T-helper 22 cell (primary cell): ENCODE results near the gene FANCI.
A peak's percentile ranks its signal among the peaks of the same experiment; 100 is the strongest.

ENCODE experiments used
- DNase-seq: peaks from one replicate; pipeline ENCODE4 v3.0.0-alpha.2; 2020; ENCODE audit warnings: low read depth

The FANCI gene

GRCh38 chr15:89243691-89244573, at the start of gene FANCI:
TSS of gene FANCI (plus strand) at chr15:89243979. CDS start at chr15:89247648, 3,669 bp downstream.
- DNase-seq = peak; percentile 87

- no peak for DNase-seq
Observed at GRCh38 chr15:89194608-89195007, 49.2 kb upstream of the FANCI start.

- DNase-seq = no peak
Observed at GRCh38 chr15:89195836-89196235, 47.9 kb upstream of the FANCI start.

GRCh38 chr15:89196241-89196640, 47.5 kb upstream of the FANCI start:
- DNase-seq = no peak

DNA sequence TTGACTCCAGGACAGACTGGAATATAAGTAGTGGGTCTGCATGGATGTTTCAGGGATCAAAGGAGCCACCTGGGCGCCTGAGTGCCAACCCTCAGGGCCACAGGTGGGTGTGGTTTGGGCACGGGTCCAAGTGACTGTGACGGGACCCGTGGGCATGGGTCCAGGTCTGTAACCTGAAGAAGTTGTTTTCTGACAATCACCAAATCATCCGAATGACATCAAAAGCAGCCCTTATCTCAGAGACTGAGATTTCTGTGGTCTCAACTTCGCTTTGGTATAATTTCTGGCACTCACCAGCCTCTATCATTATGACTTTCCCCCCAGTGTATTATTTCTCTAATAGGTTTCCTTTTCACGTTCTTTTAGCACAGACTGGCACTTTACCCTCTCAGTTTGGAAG, 46.8 kb upstream of the FANCI start:
- no peak for DNase-seq

DNA sequence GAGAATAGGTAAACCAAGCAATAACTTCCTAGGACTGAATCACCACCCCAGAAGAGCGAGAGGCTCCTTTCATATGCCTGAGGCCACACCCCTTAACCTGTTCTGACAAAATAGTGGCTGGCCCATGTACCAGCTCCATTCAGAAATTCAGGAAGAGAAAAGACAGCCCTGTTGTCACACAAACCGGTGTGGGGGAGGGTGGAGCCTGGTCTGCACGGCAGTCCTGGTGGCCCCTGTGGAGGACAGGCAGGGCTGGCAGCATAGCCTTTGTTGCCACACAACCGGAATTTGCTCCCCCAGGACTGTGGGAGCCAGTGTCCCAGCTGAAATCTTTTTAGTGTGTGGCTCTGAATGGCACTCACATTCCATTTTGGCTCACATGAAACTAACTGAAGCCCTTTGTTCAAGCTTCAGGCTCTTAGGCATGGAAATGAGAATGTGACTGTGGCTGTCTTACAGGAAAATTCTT, 46.2 kb upstream of the FANCI start:
- DNase-seq = no peak

DNA sequence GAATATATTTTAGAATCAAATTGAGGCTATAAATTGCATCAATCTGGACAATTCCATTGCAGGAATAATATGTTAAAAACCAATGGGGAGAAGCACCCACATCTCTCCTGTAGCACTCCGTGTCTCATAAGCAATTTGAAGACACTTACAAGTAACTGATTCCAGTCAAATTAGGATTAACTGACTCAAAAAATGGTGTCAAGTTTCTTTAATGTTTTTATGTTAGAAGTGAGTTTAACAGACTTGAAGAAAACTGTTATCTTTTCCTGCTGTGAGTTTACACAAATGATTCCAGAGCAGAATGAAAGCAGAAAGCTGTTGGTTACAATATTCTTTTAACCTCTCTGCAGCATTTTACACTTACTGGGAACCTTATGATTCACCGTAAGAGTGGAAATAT, 45.6 kb upstream of the FANCI start:
- DNase-seq = no peak

- DNase-seq = no peak
Observed at GRCh38 chr15:89198934-89199333, 44.8 kb upstream of the FANCI start.

DNA sequence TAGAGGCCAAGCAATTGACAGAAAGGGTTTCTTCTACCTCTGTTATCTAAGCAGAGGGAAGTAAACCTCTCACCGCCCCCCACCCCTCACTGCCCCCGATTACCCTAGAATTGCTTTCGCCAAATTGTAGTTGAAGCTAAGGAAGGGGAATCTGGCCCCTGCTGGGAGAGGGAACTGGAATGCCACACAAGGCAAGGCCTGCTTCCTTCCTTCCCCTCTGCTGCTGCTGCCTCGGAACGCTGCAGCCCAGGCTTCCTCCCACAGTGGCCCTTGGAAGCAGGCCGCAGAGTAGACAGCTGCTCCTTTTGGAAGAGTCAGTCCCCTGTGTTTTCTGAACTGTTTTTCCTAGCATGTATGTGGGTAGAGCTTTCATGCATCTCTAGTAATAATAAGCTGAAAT, 44.0 kb upstream of the FANCI start:
- no peak for DNase-seq

DNA sequence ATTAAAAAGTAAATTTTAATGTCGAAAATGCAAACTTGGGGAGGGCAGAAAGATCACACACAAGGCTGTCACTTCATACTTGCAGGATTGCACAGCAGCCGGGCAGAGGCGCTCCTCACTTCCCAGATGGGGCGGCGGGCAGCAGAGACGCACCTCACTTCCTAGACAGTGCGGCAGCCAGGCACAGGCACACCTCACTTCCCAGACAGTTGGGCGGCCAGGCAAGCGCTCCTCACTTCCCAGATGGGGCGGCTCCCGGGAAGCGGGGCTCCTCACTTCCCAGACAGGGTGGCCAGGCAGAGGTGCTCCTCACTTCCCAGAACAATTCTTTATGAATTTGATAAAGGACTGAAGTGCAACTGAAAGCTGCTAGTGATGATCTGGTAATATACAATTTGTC, 43.6 kb upstream of the FANCI start:
- no peak for DNase-seq

DNA sequence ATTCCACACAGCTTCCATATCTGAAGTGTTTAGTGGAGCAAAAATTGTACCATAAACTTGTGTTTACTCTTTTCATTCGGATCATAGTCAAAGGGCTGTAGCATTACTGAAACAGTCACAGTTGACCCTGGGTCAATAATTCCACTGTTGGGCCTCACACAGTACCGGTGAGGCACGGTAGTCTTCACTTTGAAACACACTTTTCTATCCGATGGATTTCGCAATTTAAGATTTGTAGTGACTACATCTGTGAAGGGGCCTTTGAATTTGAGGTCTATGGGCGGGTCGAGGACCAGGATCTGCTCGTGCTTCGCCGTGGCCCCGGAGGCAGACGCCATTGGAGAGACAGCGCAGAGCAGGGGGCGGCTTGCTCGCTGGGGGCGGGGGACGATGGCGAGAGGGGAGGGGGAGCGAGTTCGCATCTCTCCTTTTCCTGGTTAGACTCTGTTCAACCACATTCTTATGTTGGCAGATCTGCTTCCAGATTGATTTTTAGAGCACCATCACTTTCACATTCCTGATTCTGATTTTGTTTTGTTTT, 42.2 kb upstream of the FANCI start:
- no peak for DNase-seq

GRCh38 chr15:89203705-89204273, 40.0 kb upstream of the FANCI start:
- no peak for DNase-seq

- no peak for DNase-seq
Observed at GRCh38 chr15:89205991-89206585, 37.7 kb upstream of the FANCI start.

GRCh38 chr15:89206908-89207331, 36.9 kb upstream of the FANCI start:
- peak; percentile 36 for DNase-seq

DNA sequence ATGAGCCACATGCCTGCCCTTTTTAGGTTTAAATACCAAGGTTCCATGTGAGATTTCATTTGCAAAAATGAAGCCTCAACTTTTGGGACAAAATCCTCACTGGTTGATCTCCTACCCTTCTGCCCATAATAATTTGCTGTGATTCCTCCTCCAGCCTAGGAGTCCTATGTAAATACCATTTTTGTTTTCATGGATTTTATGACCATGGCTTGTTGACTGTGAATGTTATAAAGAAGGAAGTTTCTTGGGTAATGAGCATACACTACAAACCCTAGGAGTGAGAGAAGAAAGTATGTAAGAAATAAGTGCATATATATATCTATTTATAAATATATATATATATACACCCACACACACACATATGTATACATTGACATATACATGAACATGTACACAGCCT, 35.5 kb upstream of the FANCI start:
- no peak for DNase-seq

- no peak for DNase-seq
Observed at GRCh38 chr15:89209057-89209456, 34.7 kb upstream of the FANCI start.

DNA sequence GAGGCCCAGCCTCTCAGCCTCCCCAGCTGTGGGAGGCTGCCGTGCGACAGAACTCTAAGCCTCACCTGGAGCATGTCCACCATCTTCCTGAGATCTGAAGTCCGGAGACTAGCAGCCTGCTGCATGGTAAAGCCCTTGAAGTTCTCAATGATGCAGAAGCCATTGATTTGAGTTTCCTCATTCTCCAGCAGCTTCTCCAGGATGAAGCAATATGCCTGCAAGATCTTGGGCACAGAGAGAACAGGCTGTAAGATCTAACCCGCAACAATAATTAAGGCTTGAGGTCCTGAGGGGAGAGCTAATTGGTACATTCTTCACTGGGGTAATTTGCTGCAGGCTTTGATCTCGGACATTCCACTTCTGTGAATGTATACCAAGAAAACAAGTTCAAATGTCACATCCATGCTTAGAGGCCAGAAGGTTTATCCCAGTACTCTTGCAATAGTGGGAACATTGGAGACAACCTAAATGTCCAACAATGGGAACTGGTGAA, 32.1 kb upstream of the FANCI start:
- DNase-seq = no peak

GRCh38 chr15:89215627-89216026, 28.2 kb upstream of the FANCI start:
- DNase-seq = no peak

DNA sequence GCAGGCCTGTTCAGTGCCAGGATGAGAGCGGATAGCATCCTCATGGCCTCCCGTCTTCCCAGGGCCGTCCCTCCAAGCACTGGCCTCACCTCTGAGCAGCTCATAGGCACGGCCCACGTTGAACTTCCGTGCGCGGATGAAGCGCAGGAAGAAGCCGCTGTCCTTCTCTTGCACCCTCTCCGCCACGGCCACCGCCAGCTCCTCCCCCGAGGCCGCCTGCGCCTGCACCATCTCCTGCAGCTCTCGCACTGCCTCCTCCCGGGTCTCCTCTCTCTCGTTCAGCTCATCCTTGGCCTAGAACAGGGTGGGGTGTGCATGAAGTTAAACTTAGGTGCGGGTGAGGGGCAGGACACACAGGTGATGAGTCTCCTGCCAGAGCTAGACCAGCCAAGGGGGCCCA, 26.7 kb upstream of the FANCI start:
- no peak for DNase-seq

- DNase-seq = no peak
Observed at GRCh38 chr15:89217686-89218376, 25.9 kb upstream of the FANCI start.

DNA sequence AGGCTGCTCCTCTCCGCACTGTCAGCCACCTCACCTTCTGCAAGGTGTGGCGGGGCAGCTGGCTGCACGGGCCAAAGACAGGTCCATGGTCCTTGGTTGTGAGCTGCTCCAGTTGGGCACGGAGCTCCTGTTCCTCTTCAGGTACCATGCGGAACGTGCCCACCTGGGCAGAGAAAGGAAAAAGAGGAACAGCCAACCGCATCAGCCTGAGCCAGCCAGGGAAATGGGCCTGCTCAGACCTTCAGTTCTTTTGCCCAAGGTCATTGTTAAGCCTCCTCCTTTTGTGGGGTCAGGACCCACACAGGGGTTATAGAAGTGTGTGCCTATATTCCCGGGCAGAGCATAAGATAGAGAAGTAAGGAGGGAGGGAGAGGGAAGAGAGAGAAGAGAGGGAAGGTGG, 25.2 kb upstream of the FANCI start:
- no peak for DNase-seq

DNA sequence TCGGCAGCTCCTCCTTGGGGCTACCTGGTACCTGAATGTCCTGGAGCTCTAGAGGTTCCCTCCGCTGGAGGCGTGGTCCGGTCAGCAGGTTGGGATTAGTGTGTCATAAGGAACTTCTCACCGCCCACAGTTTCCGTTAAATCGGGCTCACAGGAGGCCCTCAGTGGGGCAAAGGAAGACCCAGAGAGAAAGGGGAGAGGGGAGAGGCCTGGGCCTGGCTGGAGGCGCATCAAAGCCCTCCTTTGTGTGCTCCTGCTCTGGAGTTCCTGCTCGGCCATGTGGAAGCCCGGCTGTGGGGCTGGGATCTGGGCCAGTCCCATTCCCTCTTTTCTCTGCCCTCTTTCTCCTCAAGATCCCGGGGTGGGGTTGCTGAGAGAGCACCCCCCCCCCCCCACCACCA, 22.2 kb upstream of the FANCI start, which contains the start of gene RLBP1:
Gene RLBP1, minus strand, starts transcription at position 37 of the 400 bp plus-strand sequence. CDS start 2,604 bp downstream, outside the sequence.
- no peak for DNase-seq
